ENCODE measurements around the gene PARK7.

GRCh38 chr1:8003438-8004112 is 42.1 kb downstream of the PARK7 start:
- TF ChIP-seq POLR2AphosphoS5 (IDR thresholded peaks at IDR 0.05; ENCODE audit: low read depth, low read length) (no peak), POLR2A (IDR thresholded peaks at IDR 0.05; ENCODE audit: low read depth, low read length) (no peak), TAF1 (IDR thresholded peaks at IDR 0.05; ENCODE audit: low read depth, low read length) (no peak), SPI1 (IDR thresholded peaks at IDR 0.05; ENCODE audit: low read depth, low read length) (no peak), PAX5 (IDR thresholded peaks at IDR 0.05; ENCODE audit: insufficient read depth, low read length, severe bottlenecking) (no peak), POU2F2 (IDR thresholded peaks at IDR 0.05; ENCODE audit: low read depth, low read length) (no peak)

Measured in GM12891 (cell line).